Measurements from ENCODE around the gene ECPAS. TPM values are rescaled to one million over a fixed set of nuclear protein-coding genes. Genes with fewer than 3 reads are reported as not detected.
A peak's percentile ranks its signal among the peaks of the same experiment; 100 is the strongest.

The ECPAS gene
- total RNA-seq, 1 donor from 2014 or later = 84.9 TPM

DNA sequence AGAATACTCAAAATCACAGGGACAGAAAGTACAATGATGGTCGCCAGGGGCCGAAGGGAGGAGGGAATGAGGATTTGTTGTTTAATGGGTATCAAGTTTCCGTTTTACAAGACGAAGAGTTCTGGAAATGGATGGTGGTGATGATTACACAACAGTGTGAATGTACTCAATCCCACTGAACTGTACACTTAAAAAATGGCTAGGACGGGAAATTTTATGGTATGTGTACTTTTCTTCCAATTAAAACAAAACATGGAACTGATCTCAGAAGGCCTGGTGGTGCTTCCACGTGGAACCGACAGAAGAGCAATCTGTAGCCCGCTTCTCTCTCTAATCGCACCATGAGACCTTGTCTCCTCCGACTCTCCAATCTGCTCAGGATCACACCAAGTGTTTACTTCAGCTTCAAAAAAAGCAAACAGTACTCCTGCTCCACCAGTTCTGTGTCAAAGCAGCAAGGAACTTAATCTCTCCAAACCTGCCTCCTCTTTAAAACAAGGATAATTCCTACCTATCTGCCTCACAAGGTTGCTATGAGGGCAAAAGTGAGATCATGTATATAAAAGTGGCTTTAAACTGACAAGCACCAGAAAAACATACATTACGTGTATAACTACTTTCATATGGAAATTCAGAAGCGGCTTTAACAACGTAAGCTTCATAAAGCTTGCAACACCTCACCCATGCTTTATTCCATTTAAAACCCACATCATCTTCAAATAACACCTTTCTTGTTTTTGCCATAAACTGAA, 2.1 kb downstream of the ECPAS start:
- ATAC-seq (no peak), DNase-seq (no peak)
- H3K4me3 ChIP-seq = peak overlapping the region; percentile 96
- peaks cover 18% of the 10 kb centered on the region for H3K4me1 ChIP-seq
- intact Hi-C loops (cut with DNase I) = no loop called here
- no peaks in the 10 kb centered on the region for H3K27me3 ChIP-seq
- H3K36me3 ChIP-seq = no peaks in the 10 kb centered on the region
- peak overlapping the region; percentile 96 for H3K27ac ChIP-seq
- no peaks in the 10 kb centered on the region for H3K9me3 ChIP-seq
- TF ChIP-seq, protein P1, sequence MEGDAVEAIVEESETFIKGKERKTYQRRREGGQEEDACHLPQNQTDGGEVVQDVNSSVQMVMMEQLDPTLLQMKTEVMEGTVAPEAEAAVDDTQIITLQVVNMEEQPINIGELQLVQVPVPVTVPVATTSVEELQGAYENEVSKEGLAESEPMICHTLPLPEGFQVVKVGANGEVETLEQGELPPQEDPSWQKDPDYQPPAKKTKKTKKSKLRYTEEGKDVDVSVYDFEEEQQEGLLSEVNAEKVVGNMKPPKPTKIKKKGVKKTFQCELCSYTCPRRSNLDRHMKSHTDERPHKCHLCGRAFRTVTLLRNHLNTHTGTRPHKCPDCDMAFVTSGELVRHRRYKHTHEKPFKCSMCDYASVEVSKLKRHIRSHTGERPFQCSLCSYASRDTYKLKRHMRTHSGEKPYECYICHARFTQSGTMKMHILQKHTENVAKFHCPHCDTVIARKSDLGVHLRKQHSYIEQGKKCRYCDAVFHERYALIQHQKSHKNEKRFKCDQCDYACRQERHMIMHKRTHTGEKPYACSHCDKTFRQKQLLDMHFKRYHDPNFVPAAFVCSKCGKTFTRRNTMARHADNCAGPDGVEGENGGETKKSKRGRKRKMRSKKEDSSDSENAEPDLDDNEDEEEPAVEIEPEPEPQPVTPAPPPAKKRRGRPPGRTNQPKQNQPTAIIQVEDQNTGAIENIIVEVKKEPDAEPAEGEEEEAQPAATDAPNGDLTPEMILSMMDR (IDR thresholded peaks at IDR 0.05) = no peak

DNA sequence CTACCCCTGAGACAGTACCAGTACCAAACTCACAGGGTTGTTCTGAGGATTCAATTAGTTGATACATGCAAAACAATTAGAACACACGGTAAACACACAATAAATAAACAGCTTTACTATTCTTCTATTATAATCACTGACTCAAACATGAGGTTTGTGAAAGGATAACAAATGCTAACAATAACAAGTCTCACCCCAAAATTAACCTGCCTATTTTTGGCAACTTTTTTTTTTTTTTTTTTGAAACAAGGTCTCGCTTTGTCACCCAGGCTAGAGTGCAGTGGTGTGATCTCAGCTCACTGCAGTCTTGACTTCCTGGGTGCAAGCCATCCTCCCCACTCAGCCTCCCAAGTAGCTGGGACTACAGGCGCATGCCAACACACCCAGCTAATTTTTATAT, 6.5 kb downstream of the ECPAS start:
- DNase-seq (no peak), ATAC-seq (no peak)
- TF ChIP-seq, protein P1 (IDR thresholded peaks at IDR 0.05) = no peak
- Histone ChIP-seq H3K4me1 (peaks cover 26% of the 10 kb centered on the region), H3K27ac (no peak overlapping the region), H3K4me3 (no peak overlapping the region), H3K27me3 (no peaks in the 10 kb centered on the region), H3K36me3 (no peaks in the 10 kb centered on the region), H3K9me3 (no peaks in the 10 kb centered on the region)
- intact Hi-C loops (cut with DNase I) = no loop called here

DNA sequence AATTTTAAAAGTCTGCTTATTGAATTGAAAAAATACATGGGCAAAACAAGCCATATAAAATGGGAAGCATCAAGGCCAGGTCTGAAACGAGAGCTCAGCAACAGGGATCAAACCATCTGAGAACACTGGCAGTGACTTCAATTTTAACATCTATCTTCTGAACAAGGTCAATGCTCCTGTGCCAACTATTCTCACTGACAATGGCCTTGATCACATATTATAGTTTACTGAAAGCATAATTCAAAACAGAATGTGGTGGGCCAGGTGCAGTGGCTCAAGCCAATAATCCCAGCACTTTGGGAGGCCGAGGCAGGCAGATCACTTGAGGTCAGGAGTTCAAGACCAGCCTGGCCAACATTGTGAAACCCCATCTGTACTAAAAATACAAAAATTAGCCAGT, 9.0 kb downstream of the ECPAS start:
- no peak for DNase-seq
- Histone ChIP-seq H3K4me1 (peaks cover 22% of the 10 kb centered on the region), H3K36me3 (no peaks in the 10 kb centered on the region), H3K27ac (no peak overlapping the region), H3K27me3 (no peaks in the 10 kb centered on the region), H3K9me3 (no peaks in the 10 kb centered on the region), H3K4me3 (no peak overlapping the region)
- intact Hi-C loops (cut with DNase I) = no loop called here
- no peak for ATAC-seq
- TF ChIP-seq, protein P1 (IDR thresholded peaks at IDR 0.05) = no peak

DNA sequence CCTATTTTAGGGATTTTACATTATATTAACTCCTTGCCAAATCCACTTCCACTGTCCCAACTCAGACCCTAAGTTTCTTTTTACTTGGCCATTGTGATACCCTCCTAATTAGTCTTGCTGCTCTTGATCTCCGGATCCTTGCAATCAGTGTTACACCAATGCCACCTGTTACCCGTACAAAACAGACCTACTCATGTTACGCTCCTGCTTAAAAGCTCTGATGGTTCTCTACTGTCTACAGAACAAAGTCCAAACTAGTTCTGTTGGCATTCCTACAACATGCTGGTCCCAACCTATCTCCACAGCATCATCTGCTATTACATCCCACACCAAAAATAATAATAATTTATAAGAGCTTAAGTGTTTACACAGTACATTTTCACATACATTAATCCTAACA, 9.8 kb downstream of the ECPAS start:
- TF ChIP-seq, protein P1 (IDR thresholded peaks at IDR 0.05) = no peak
- no peaks in the 10 kb centered on the region for H3K27me3 ChIP-seq
- H3K36me3 ChIP-seq = no peaks in the 10 kb centered on the region
- no peak for DNase-seq
- no peak overlapping the region for H3K4me3 ChIP-seq
- H3K4me1 ChIP-seq = peaks cover 22% of the 10 kb centered on the region
- intact Hi-C loops (cut with DNase I) = no loop called here
- H3K9me3 ChIP-seq = no peaks in the 10 kb centered on the region
- no peak overlapping the region for H3K27ac ChIP-seq
- ATAC-seq = no peak

DNA sequence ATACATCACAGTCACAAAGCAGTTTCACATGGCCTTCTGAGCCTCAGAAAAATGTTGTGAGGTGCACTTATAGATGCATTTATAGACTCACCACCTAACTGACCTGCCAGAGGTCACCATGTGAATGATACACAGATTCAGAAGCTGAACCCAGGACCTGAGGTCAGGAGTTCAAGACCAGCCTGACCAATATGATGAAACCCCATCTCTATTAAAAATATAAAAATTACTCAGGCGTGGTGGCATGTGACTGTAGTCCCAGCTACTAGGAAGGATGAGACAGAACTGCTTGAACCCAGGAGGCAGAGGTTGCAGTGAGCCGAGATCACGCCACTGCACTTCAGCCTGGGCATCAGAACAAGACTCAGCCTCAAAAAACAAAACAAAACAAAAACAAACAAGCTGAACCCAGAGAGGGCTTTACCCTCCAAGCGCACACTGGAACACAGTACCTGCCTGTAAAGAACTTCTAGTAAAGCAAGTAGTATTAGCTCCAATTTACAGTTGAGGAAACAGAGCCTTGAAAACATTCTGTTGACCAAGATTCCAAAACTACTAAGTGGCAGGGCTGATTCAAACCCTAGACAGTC, 16.3 kb downstream of the ECPAS start:
- Histone ChIP-seq H3K9me3 (no peaks in the 10 kb centered on the region), H3K4me1 (peaks cover 8% of the 10 kb centered on the region), H3K27ac (no peak overlapping the region), H3K36me3 (no peaks in the 10 kb centered on the region), H3K27me3 (no peaks in the 10 kb centered on the region), H3K4me3 (no peak overlapping the region)
- ATAC-seq (no peak), DNase-seq (no peak)
- TF ChIP-seq, protein P1 (IDR thresholded peaks at IDR 0.05) = no peak
- intact Hi-C loops (cut with DNase I) = no loop called here

All from upper lobe of right lung (tissue), 1 donor.